NB4 (cell line): ENCODE measurements around the gene POU1F1.

Source experiments
- DNase-seq: peaks from one replicate; pipeline ENCODE4 v3.0.0; 2010; ENCODE audit warnings: low read depth
- H3K4me3 ChIP-seq: one replicate; pipeline ENCODE4 v1.5.1; 2011; ENCODE audit warnings: mild to moderate bottlenecking, low read depth, low read length, moderate library complexity
- CTCF ChIP-seq: IDR thresholded peaks from one replicate; pipeline ENCODE4 v1.5.1; 2012; ENCODE audit warnings: low read depth, low read length
- MAX ChIP-seq: IDR thresholded peaks from 2 replicates; pipeline ENCODE4 v1.6.1; 2011; ENCODE audit warnings: low read depth, low read length
- MYC ChIP-seq: IDR thresholded peaks from 2 replicates; pipeline ENCODE4 v1.6.1; 2011; ENCODE audit warnings: low read depth, low read length
- POLR2A ChIP-seq: IDR thresholded peaks from 2 replicates; pipeline ENCODE4 v1.6.1; 2011; ENCODE audit warnings: mild to moderate bottlenecking; ENCODE audit not compliant: insufficient read length; ENCODE audit errors: extremely low read depth

The POU1F1 gene

GRCh38 chr3:87269723-87270122 is 6.7 kb downstream of the POU1F1 start:
- no peak for DNase-seq
- TF ChIP-seq POLR2A, result no peak
- no peak for TF ChIP-seq MYC
- no peak for TF ChIP-seq MAX
- no peak for TF ChIP-seq CTCF
- no peak overlapping the region for H3K4me3 ChIP-seq

GRCh38 chr3:87268646-87269211 is 7.7 kb downstream of the POU1F1 start:
- TF ChIP-seq POLR2A, result no peak
- no peak for TF ChIP-seq MYC
- TF ChIP-seq MAX, result no peak
- TF ChIP-seq CTCF, result no peak
- no peak overlapping the region for H3K4me3 ChIP-seq

GRCh38 chr3:87267953-87268645 is 8.3 kb downstream of the POU1F1 start:
- DNase-seq, result no peak
- no peak for TF ChIP-seq MAX
- no peak for TF ChIP-seq CTCF
- no peak for TF ChIP-seq POLR2A
- no peak for TF ChIP-seq MYC
- no peak overlapping the region for H3K4me3 ChIP-seq

More at GRCh38 chr3:87268646-87269211, 7.7 kb downstream of the POU1F1 start:
- DNase-seq, result no peak

GRCh38 chr3:87261925-87262324 is 14.5 kb downstream of the POU1F1 start:
- H3K4me3 ChIP-seq, result no peak overlapping the region
- no peak for TF ChIP-seq CTCF
- no peak for TF ChIP-seq MYC
- TF ChIP-seq POLR2A, result no peak
- no peak for TF ChIP-seq MAX
- no peak for DNase-seq

GRCh38 chr3:87260270-87260669 is 16.1 kb downstream of the POU1F1 start:
- DNase-seq, result peak; percentile 49
- TF ChIP-seq POLR2A (no peak), CTCF (peak; percentile 53)
- no peak overlapping the region for H3K4me3 ChIP-seq
